IMR-90 (cell line): Measurements from ENCODE around the gene RHO. TPM values are rescaled to one million over a fixed set of nuclear protein-coding genes. Genes with fewer than 3 reads are reported as not detected.

Source experiments
- ATAC-seq: fragments of 200-7000 bp; cut with Tn5 transposase; 2 replicates; pipeline ENCODE4 v1.9.1; 2020; ENCODE audit warnings: low read depth, mild to moderate bottlenecking, moderate library complexity
- BruUV-seq: library from RNA; stranded (reverse); fragments of 400-500 nt; replicated peaks from 2 replicates; lab custom pipeline; 2021; lab: Mats Ljungman, UMichigan
- CTCF ChIA-PET: fragments of 300-600 bp; formaldehyde crosslinking; extraction: SDS; loops from one replicate; lab custom pipeline; 2021; ENCODE audit warnings: antibody characterized with exemption; lab: Yijun Ruan, JAX
- POLR2A ChIA-PET: fragments of 300-600 bp; sonication (Branson Sonifier 250); formaldehyde crosslinking; loops from one replicate; lab custom pipeline; 2022; ENCODE audit warnings: antibody characterized with exemption; ENCODE audit not compliant: unreplicated experiment; lab: Charles Lee
- DNase-seq: peaks from one replicate; pipeline ENCODE4 v3.0.0; 2013
- H2AFZ ChIP-seq: replicated peaks from 2 replicates; pipeline ENCODE3; 2013; ENCODE audit warnings: low read length, mild to moderate bottlenecking; ENCODE audit not compliant: poor library complexity
- H2AK5ac ChIP-seq: 2 replicates; pipeline ENCODE4 v1.6.1; 2013; ENCODE audit warnings: low read depth, low read length, inconsistent platforms
- H2AK9ac ChIP-seq: replicated peaks from 2 replicates; pipeline ENCODE3; 2013; ENCODE audit warnings: mild to moderate bottlenecking, low read depth, low read length, moderate library complexity; ENCODE audit not compliant: poor library complexity
- H2BK120ac ChIP-seq: 2 replicates; pipeline ENCODE4 v1.6.1; 2013; ENCODE audit warnings: low read depth, low read length, inconsistent platforms
- H2BK15ac ChIP-seq: 3 replicates; pipeline ENCODE4 v1.6.1; 2013; ENCODE audit warnings: low read depth, low read length, inconsistent platforms
- H2BK20ac ChIP-seq: 2 replicates; pipeline ENCODE4 v1.6.1; 2013; ENCODE audit warnings: low read depth, mild to moderate bottlenecking, inconsistent platforms, low read length, moderate library complexity
- H2BK5ac ChIP-seq: 2 replicates; pipeline ENCODE4 v1.6.1; 2013; ENCODE audit warnings: mild to moderate bottlenecking, low read depth, low read length, inconsistent platforms; ENCODE audit not compliant: poor library complexity, severe bottlenecking
- H3K14ac ChIP-seq: replicated peaks from 2 replicates; pipeline ENCODE4 v1.6.1; 2013; ENCODE audit warnings: low read depth, low read length, inconsistent platforms
- H3K18ac ChIP-seq: 2 replicates; pipeline ENCODE4 v1.6.1; 2013; ENCODE audit warnings: low read depth, low read length, control low read depth
- H3K23ac ChIP-seq: 2 replicates; pipeline ENCODE4 v1.6.1; 2013; ENCODE audit warnings: low read depth, low read length, inconsistent platforms
- H3K27ac ChIP-seq: 2 replicates; pipeline ENCODE4 v1.5.1; 2013; ENCODE audit warnings: mild to moderate bottlenecking, control low read depth, low read length; ENCODE audit not compliant: insufficient read depth
- H3K27me3 ChIP-seq: 2 replicates; pipeline ENCODE4 v1.6.1; 2013; ENCODE audit warnings: low read length; ENCODE audit not compliant: control insufficient read depth, insufficient read depth
- H3K36me3 ChIP-seq: 2 replicates; pipeline ENCODE4 v1.6.1; 2013; ENCODE audit warnings: low read length, mixed read lengths; ENCODE audit not compliant: control insufficient read depth, insufficient read depth
- H3K4ac ChIP-seq: 2 replicates; pipeline ENCODE4 v1.6.1; 2013; ENCODE audit warnings: low read depth, low read length, inconsistent platforms
- H3K4me1 ChIP-seq: 2 replicates; pipeline ENCODE4 v1.6.1; 2013; ENCODE audit warnings: low read length, mixed read lengths; ENCODE audit not compliant: control insufficient read depth, insufficient read depth
- H3K4me2 ChIP-seq: 2 replicates; pipeline ENCODE4 v1.6.1; 2013; ENCODE audit warnings: low read depth, mild to moderate bottlenecking, control low read depth, low read length, moderate library complexity
- H3K4me3 ChIP-seq: 2 replicates; pipeline ENCODE4 v1.5.1; 2013; ENCODE audit warnings: low read depth, mild to moderate bottlenecking, control low read depth, low read length, moderate library complexity; ENCODE audit not compliant: insufficient read depth
- H3K56ac ChIP-seq: 2 replicates; pipeline ENCODE4 v1.6.1; 2013; ENCODE audit warnings: low read length, inconsistent platforms; ENCODE audit not compliant: insufficient read depth; ENCODE audit errors: extremely low read depth
- H3K79me1 ChIP-seq, 2 experiments: 2 replicates each; pipeline ENCODE4 v1.6.1; 2013; ENCODE audit warnings: low read length in 2 of 2, inconsistent platforms in 1 of 2, low read depth in 1 of 2
- H3K9ac ChIP-seq: 2 replicates; pipeline ENCODE4 v1.6.1; 2013; ENCODE audit warnings: low read depth, low read length, control low read depth
- H3K9me1 ChIP-seq: 2 replicates; pipeline ENCODE4 v1.6.1; 2013; ENCODE audit warnings: low read length, inconsistent platforms; ENCODE audit not compliant: insufficient read depth
- H3K9me3 ChIP-seq: 2 replicates; pipeline ENCODE4 v1.6.1; 2013; ENCODE audit warnings: low read length; ENCODE audit not compliant: control insufficient read depth, insufficient read depth
- H4K20me1 ChIP-seq: 2 replicates; pipeline ENCODE4 v1.6.1; 2013; ENCODE audit warnings: low read length, inconsistent platforms; ENCODE audit not compliant: insufficient read depth
- H4K5ac ChIP-seq: 2 replicates; pipeline ENCODE4 v1.6.1; 2013; ENCODE audit warnings: mild to moderate bottlenecking, low read depth, low read length, control low read depth
- H4K8ac ChIP-seq, 2 experiments: 2 replicates each; pipeline ENCODE4 v1.6.1; 2013; ENCODE audit warnings: low read depth in 2 of 2, low read length in 2 of 2, control low read depth in 1 of 2, inconsistent platforms in 1 of 2
- H4K91ac ChIP-seq: 2 replicates; pipeline ENCODE4 v1.6.1; 2013; ENCODE audit warnings: low read depth, low read length, inconsistent platforms; ENCODE audit not compliant: insufficient read depth
- CTCF ChIP-seq: conservative IDR thresholded peaks from 2 replicates; pipeline ENCODE4 v1.5.1; 2012; ENCODE audit warnings: mild to moderate bottlenecking, low read depth, low read length, improper control_type of control experiment
- MAFK ChIP-seq: IDR thresholded peaks from 2 replicates; pipeline ENCODE4 v1.6.1; 2012; ENCODE audit warnings: low read depth, low read length, improper control_type of control experiment
- NFE2L2 ChIP-seq: fragments of 150-350 bp; IDR thresholded peaks from 2 replicates; pipeline ENCODE4 v1.6.1; 2016; ENCODE audit warnings: low read depth, mild to moderate bottlenecking, low read length
- POLR2A ChIP-seq: IDR thresholded peaks from 2 replicates; pipeline ENCODE4 v1.6.1; 2012; ENCODE audit warnings: mild to moderate bottlenecking, low read depth, low read length
- RCOR1 ChIP-seq: IDR thresholded peaks from 2 replicates; pipeline ENCODE4 v1.6.1; 2012; ENCODE audit warnings: mild to moderate bottlenecking, low read length, improper control_type of control experiment; ENCODE audit not compliant: insufficient replicate concordance
- WGBS, 2 experiments: methylation state at CpG; one replicate each; pipeline versions ENCODE4 v1.1.5 to v1.1.7; 2013; ENCODE audit warnings: missing lambda C conversion rate in 2 of 2; ENCODE audit not compliant: insufficient read length in 1 of 2; ENCODE audit errors: extremely low coverage in 2 of 2; 5-methylcytosine and 5-hydroxymethylcytosine counted together
- dilution Hi-C: fragments of 300-500 bp; cut with HindIII; formaldehyde crosslinking; loops from one replicate; pipeline ENCODE4 v1.14.3; 2018; ENCODE audit warnings: low sequenced_read_pairs; ENCODE audit not compliant: unreplicated experiment
- in situ Hi-C: fragments of 300-500 bp; cut with MboI; formaldehyde crosslinking; loops from 3 replicates; pipeline ENCODE4 v1.14.3; 2019; ENCODE audit warnings: low sequenced_read_pairs, inconsistent platforms, mixed read lengths
- intact Hi-C: fragments of 100-400 bp; cut with micrococcal nuclease; formaldehyde crosslinking; loops from 2 replicates; pipeline ENCODE4 v1.10.0; 2022
- polyA plus RNA-seq, 3 experiments: library from polyadenylated mRNA; depleted of rRNA; stranded (reverse); fragments of >200 nt; gene quantifications; 2 replicates each; pipeline ENCODE4 v1.2.3, GENCODE V29; 2012; ENCODE audit warnings: low replicate concordance in 1 of 3
- total RNA-seq: library from RNA; depleted of rRNA; stranded (reverse); fragments of >200 nt; gene quantifications from 2 replicates; pipeline ENCODE4 v1.2.3, GENCODE V29; 2012

Gene RHO
- total and polyA plus RNA-seq, 2 of the 4 experiments (the other 2 are of a cell fraction): not detected

DNA sequence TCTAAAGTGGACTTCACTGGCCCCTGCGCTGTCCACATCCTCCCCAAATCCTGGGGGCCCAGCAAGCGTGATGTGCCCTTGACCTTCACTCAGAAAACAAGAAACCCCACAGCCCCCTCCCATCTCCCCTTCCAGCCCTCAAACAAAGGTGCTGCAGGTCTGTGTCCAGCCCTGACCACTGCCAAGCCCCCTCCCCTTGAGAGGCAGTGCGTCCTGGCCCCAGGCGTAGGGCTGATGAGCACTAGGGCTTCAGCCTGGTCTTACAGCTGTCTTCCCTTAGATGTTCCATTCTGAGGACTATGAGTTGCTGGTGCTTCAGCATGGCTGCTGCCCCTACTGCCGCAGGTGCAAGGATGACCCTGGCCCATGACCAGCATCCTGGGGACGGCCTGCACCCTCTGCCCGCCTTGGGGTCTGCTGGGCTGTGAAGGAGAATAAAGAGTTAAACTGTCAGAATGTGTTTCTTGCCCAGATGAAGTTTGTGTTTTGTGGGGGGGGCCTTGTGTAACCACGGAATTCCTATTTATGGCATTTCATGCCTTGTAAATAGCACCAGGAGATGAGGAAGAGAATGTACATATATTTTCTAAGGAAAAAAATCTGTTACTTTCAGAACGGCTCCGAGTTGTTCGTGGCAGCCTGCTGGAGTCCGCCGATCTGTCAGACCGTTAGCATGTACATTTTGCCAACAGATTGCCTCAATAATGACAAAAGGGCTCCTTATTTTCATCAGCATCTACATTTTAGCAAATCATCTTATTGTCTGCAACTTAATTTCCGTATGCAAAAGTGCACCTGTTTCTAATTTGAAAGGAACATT, 8.3 kb upstream of the RHO start:
- H3K56ac ChIP-seq: no peak overlapping the region
- H3K4ac ChIP-seq: no peak overlapping the region
- TF ChIP-seq NFE2L2 (no peak), POLR2A (no peak), CTCF (no peak), RCOR1 (no peak), MAFK (no peak)
- no peak overlapping the region for H3K9ac ChIP-seq
- no peaks in the 10 kb centered on the region for H3K9me3 ChIP-seq
- H3K79me1 ChIP-seq: no peaks in the 10 kb centered on the region
- POLR2A ChIA-PET: no interaction called here
- no peak overlapping the region for H2BK120ac ChIP-seq
- peak overlapping the region; percentile 14 for H2AK9ac ChIP-seq
- dilution Hi-C loops: no loop called here
- no peak overlapping the region for H3K23ac ChIP-seq
- WGBS, 2 experiments: 92% methylated on average over 10 of the region's 15 CpGs; no CpG with 5 or more reads in 1 of the 2 experiments
- no peak overlapping the region for H2BK20ac ChIP-seq
- H2AK5ac ChIP-seq: no peak overlapping the region
- BruUV-seq: no TSS peak
- H4K91ac ChIP-seq: no peak overlapping the region
- no peak overlapping the region for H3K4me3 ChIP-seq
- H3K9me1 ChIP-seq: peaks cover 3% of the 10 kb centered on the region; the same call in 1 of the 2 replicates
- peaks cover 11% of the 10 kb centered on the region; the same call in 1 of the 2 replicates for H3K36me3 ChIP-seq
- H3K27ac ChIP-seq: no peak overlapping the region
- H3K18ac ChIP-seq: no peak overlapping the region
- intact Hi-C loops: no loop called here
- no peaks in the 10 kb centered on the region for H4K20me1 ChIP-seq
- H3K4me1 ChIP-seq: peaks cover under 1% of the 10 kb centered on the region; the same call in 1 of the 2 replicates
- no peak overlapping the region for H2BK15ac ChIP-seq
- H3K14ac ChIP-seq: no peak overlapping the region
- no peaks in the 10 kb centered on the region for H3K27me3 ChIP-seq
- DNase-seq (no peak), ATAC-seq (no peak)
- H2BK5ac ChIP-seq: no peak overlapping the region
- H2AFZ ChIP-seq: no peak overlapping the region
- H4K5ac ChIP-seq: no peak overlapping the region
- in situ Hi-C loops: no loop called here
- H4K8ac ChIP-seq: no peak overlapping the region
- CTCF ChIA-PET: no interaction called here
- H3K4me2 ChIP-seq: no peak overlapping the region
